Measurements from ENCODE around the gene MYO3B.
"Not testable (repeated sequence)": the region's sequence is repeated elsewhere in the genome, so short reads cannot be mapped to it uniquely, and the experiment has no call there.

Gene MYO3B

GRCh38 chr2:170434396-170434795 is 256.4 kb downstream of the MYO3B start:
- not testable (repeated sequence) for DNase-seq

GRCh38 chr2:170434900-170435621 is 257.1 kb downstream of the MYO3B start:
- no peak for DNase-seq

- DNase-seq = no peak
Measured at GRCh38 chr2:170436077-170436943, 258.4 kb downstream of the MYO3B start.

GRCh38 chr2:170446078-170446477 is 268.1 kb downstream of the MYO3B start:
- DNase-seq = no peak

- no peak for DNase-seq
Measured at GRCh38 chr2:170449034-170449433, 271.1 kb downstream of the MYO3B start.

- no peak for DNase-seq
Measured at GRCh38 chr2:170454471-170455372, 276.8 kb downstream of the MYO3B start.

GRCh38 chr2:170455617-170456426 is 277.9 kb downstream of the MYO3B start:
- no peak for DNase-seq

- DNase-seq = no peak
Measured at GRCh38 chr2:170456914-170457313, 279.0 kb downstream of the MYO3B start.

GRCh38 chr2:170457742-170458141 is 279.8 kb downstream of the MYO3B start:
- no peak for DNase-seq

GRCh38 chr2:170461889-170462288 is 283.9 kb downstream of the MYO3B start:
- no peak for DNase-seq

- DNase-seq = peak; percentile 86
Measured at GRCh38 chr2:170462433-170463205, 284.7 kb downstream of the MYO3B start.

GRCh38 chr2:170463206-170463537 is 285.2 kb downstream of the MYO3B start:
- DNase-seq = no peak

- no peak for DNase-seq
Measured at GRCh38 chr2:170464268-170464667, 286.3 kb downstream of the MYO3B start.

GRCh38 chr2:170465241-170465640 is 287.3 kb downstream of the MYO3B start:
- DNase-seq = no peak

GRCh38 chr2:170466632-170467031 is 288.7 kb downstream of the MYO3B start:
- DNase-seq = no peak

- peak; percentile 71 for DNase-seq
Measured at GRCh38 chr2:170467568-170468422, 289.8 kb downstream of the MYO3B start.

GRCh38 chr2:170468557-170468956 is 290.6 kb downstream of the MYO3B start:
- no peak for DNase-seq

- DNase-seq = not testable (repeated sequence)
Measured at GRCh38 chr2:170472498-170472897, 294.6 kb downstream of the MYO3B start.

GRCh38 chr2:170475878-170476277 is 297.9 kb downstream of the MYO3B start:
- no peak for DNase-seq

- no peak for DNase-seq
Measured at GRCh38 chr2:170477630-170478029, 299.7 kb downstream of the MYO3B start.

- DNase-seq = no peak
Measured at GRCh38 chr2:170481201-170481600, 303.3 kb downstream of the MYO3B start.
